ENCODE data around the gene ATRNL1. TPM values are rescaled to one million over a fixed set of nuclear protein-coding genes. Genes with fewer than 3 reads are reported as not detected.

The ATRNL1 gene, protein sequence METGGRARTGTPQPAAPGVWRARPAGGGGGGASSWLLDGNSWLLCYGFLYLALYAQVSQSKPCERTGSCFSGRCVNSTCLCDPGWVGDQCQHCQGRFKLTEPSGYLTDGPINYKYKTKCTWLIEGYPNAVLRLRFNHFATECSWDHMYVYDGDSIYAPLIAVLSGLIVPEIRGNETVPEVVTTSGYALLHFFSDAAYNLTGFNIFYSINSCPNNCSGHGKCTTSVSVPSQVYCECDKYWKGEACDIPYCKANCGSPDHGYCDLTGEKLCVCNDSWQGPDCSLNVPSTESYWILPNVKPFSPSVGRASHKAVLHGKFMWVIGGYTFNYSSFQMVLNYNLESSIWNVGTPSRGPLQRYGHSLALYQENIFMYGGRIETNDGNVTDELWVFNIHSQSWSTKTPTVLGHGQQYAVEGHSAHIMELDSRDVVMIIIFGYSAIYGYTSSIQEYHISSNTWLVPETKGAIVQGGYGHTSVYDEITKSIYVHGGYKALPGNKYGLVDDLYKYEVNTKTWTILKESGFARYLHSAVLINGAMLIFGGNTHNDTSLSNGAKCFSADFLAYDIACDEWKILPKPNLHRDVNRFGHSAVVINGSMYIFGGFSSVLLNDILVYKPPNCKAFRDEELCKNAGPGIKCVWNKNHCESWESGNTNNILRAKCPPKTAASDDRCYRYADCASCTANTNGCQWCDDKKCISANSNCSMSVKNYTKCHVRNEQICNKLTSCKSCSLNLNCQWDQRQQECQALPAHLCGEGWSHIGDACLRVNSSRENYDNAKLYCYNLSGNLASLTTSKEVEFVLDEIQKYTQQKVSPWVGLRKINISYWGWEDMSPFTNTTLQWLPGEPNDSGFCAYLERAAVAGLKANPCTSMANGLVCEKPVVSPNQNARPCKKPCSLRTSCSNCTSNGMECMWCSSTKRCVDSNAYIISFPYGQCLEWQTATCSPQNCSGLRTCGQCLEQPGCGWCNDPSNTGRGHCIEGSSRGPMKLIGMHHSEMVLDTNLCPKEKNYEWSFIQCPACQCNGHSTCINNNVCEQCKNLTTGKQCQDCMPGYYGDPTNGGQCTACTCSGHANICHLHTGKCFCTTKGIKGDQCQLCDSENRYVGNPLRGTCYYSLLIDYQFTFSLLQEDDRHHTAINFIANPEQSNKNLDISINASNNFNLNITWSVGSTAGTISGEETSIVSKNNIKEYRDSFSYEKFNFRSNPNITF (N-terminal part only)
- total RNA-seq (1 to 10 TPM in 6 of 7 donors, under 1 TPM in 1; 0.80 to 6.3 (median 3.8) TPM), polyA plus RNA-seq (under 1 TPM; 0.29 to 0.80 (median 0.37) TPM)
- long read RNA-seq, donor 1, partial matches to known transcripts: 0 of 1 reads
- long read RNA-seq, donor 1, other reads (novel, unspliced or antisense): 0 of 1 reads
- long read RNA-seq, donor 2, partial matches to known transcripts: 0 of 1 reads
- long read RNA-seq, donor 2, other reads (novel, unspliced or antisense): 0 of 1 reads

DNA sequence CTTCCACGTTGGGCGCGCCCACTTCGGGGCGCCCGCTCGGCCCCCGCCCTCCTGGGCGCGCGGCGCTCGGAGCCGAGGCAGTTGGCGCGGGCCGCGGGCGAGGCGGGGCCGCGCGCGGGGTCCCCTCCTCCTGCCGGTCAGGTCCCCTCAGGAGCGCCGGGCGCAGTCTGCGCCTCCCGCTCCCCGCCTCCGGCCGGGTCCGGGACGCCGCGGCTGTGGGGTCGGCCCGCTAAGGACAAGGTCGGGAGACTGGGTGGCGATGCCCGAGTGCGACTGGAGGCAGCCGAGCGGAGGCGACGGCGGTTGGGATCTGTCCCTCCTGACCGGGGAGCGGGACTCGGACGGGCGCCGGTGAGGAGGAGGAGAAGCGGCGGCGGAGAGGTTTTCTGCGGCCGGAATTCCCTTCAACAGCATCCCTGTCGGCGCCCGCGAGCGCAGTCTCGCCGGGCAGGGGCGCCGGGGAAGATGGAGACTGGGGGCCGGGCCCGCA is at the start of gene ATRNL1:
Gene ATRNL1, plus strand, starts transcription at position 80 of the 490 bp plus-strand sequence. Its CDS starts 386 bp downstream, at position 466.
- DNase-seq: peak; percentile 79
- intact Hi-C loops (cut with DNase I; ENCODE audit: low total_unique reads): no loop called here
- peak within 1 kb of the TSS; percentile 53 to 85 (median 68) for H3K4me3 ChIP-seq
- TF ChIP-seq, protein P1, sequence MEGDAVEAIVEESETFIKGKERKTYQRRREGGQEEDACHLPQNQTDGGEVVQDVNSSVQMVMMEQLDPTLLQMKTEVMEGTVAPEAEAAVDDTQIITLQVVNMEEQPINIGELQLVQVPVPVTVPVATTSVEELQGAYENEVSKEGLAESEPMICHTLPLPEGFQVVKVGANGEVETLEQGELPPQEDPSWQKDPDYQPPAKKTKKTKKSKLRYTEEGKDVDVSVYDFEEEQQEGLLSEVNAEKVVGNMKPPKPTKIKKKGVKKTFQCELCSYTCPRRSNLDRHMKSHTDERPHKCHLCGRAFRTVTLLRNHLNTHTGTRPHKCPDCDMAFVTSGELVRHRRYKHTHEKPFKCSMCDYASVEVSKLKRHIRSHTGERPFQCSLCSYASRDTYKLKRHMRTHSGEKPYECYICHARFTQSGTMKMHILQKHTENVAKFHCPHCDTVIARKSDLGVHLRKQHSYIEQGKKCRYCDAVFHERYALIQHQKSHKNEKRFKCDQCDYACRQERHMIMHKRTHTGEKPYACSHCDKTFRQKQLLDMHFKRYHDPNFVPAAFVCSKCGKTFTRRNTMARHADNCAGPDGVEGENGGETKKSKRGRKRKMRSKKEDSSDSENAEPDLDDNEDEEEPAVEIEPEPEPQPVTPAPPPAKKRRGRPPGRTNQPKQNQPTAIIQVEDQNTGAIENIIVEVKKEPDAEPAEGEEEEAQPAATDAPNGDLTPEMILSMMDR (IDR thresholded peaks at IDR 0.05 in 8 of 11, conservative IDR thresholded peaks at IDR 0.05 in 3 of 11): no peak
- TF ChIP-seq POLR2A (IDR thresholded peaks at IDR 0.05): no peak
- TF ChIP-seq POLR2AphosphoS5 (IDR thresholded peaks at IDR 0.05): no peak
- H3K27me3 ChIP-seq (replicated peaks in 1 of 7): peaks cover 0 to 77% (median 36%) of the 10 kb centered on the region in 7 donors
- H3K27ac ChIP-seq: peak within 1 kb of the TSS in 2 of 8 donors; percentile 39 to 47
- no peaks in the 10 kb centered on the region for H3K9me3 ChIP-seq
- WGBS, 5 donors: 0 to 1% (median 1%) methylated on average over 24 to 70 of the region's 70 CpGs; no CpG with 5 or more reads in 1 of the 5 donors
- H3K4me1 ChIP-seq: peaks cover 4 to 27% (median 18%) of the 10 kb centered on the region in 6 donors
- H3K36me3 ChIP-seq: no peaks in the 10 kb centered on the region

DNA sequence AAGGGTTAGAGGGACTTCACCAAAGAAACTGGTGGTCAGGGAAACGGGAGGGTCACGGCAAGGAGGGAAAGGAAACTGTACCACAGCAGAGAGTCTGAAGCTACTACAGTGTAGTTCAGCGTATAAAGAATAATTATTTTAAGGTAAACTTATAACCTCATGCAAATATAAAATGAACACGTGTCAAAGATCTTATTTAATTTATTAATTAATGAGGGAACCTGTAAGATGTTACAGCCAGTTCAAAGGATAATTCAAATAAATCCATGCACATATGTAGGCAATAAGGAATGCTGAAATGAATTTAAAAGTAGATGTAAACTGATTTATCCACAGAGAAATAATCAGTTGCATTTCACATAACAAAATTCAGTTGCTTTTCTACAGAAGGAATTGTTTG is 49.4 kb upstream of the ATRNL1 start:
- intact Hi-C loops (cut with DNase I; ENCODE audit: low total_unique reads): no loop called here
- H3K4me1 ChIP-seq: no peaks in the 10 kb centered on the region
- no peaks in the 10 kb centered on the region for H3K27me3 ChIP-seq (replicated peaks in 1 of 7)
- TF ChIP-seq POLR2AphosphoS5 (IDR thresholded peaks at IDR 0.05) (no peak), POLR2A (IDR thresholded peaks at IDR 0.05) (no peak)
- TF ChIP-seq, protein P1 (IDR thresholded peaks at IDR 0.05 in 8 of 11, conservative IDR thresholded peaks at IDR 0.05 in 3 of 11): no peak
- DNase-seq: no peak
- WGBS, 5 donors: 72 to 94% (median 85%) methylated on average over 4 of the region's 4 CpGs
- no peak overlapping the region for H3K27ac ChIP-seq
- no peaks in the 10 kb centered on the region for H3K36me3 ChIP-seq
- no peaks in the 10 kb centered on the region for H3K9me3 ChIP-seq
- H3K4me3 ChIP-seq: no peak overlapping the region

DNA sequence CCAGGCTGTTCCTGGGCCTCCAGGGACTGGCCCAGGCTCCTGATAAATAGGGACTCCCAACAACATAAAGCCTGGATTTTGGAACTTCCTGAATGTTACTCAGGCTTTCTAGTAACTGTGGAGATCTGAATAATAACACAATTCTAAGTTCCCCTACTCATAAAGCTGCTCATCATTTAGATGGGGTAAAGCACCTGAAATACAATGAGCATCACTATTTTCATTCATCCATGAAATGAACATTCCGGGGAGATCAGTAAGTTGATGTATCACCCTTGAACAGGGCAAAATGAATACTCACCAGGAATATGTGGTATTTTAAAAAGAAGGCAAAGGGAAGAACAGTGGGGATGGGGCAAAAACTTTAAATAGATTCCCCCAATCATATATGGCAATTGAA is 48.3 kb upstream of the ATRNL1 start:
- Histone ChIP-seq H3K4me3 (no peak overlapping the region), H3K27me3 (replicated peaks in 1 of 7) (no peaks in the 10 kb centered on the region), H3K27ac (no peak overlapping the region), H3K4me1 (no peaks in the 10 kb centered on the region), H3K9me3 (no peaks in the 10 kb centered on the region), H3K36me3 (no peaks in the 10 kb centered on the region)
- TF ChIP-seq, protein P1 (IDR thresholded peaks at IDR 0.05 in 8 of 11, conservative IDR thresholded peaks at IDR 0.05 in 3 of 11): no peak
- TF ChIP-seq POLR2AphosphoS5 (IDR thresholded peaks at IDR 0.05) (no peak), POLR2A (IDR thresholded peaks at IDR 0.05) (no peak)
- WGBS, 5 donors: 93 to 97% (median 95%) methylated on average over 1 of the region's 1 CpG
- intact Hi-C loops (cut with DNase I; ENCODE audit: low total_unique reads): no loop called here
- no peak for DNase-seq
